OCI-LY3 (cell line): ENCODE measurements around the gene MAGI2.

Experiments
- H2AFZ ChIP-seq: fragments of 200-600, 300-600 bp; shearing (Covaris generic); 2 replicates; pipeline ENCODE4 v1.6.0; 2014; ENCODE audit warnings: antibody characterized with exemption, low read depth, low read length
- H3K27ac ChIP-seq: fragments of 200-600, 300-600 bp; sonication (generic); 2 replicates; pipeline ENCODE4 v1.5.1; 2014; ENCODE audit warnings: mild to moderate bottlenecking, low read length, moderate library complexity, mixed read lengths
- H3K27me3 ChIP-seq: fragments of 200-600, 300-600 bp; sonication (generic); 2 replicates; pipeline ENCODE4 v1.6.1; 2014; ENCODE audit warnings: low read depth, low read length, mixed read lengths
- H3K36me3 ChIP-seq: fragments of 200-600, 300-600 bp; sonication (generic); replicated peaks from 2 replicates; pipeline ENCODE3; 2014; ENCODE audit warnings: low read depth, low read length, mixed read lengths
- H3K4me1 ChIP-seq: fragments of 300-600, 200-600 bp; sonication (generic); 2 replicates; pipeline ENCODE4 v1.6.1; 2014; ENCODE audit warnings: low read length, mixed read lengths
- H3K4me2 ChIP-seq: fragments of 200-600, 300-600 bp; sonication (generic); 2 replicates; pipeline ENCODE4 v1.6.1; 2014; ENCODE audit warnings: low read length, mixed read lengths
- H3K4me3 ChIP-seq: fragments of 300-600, 200-600 bp; sonication (generic); 2 replicates; pipeline ENCODE4 v1.5.1; 2014; ENCODE audit warnings: antibody characterized with exemption, mild to moderate bottlenecking, low read length, moderate library complexity
- H3K79me2 ChIP-seq: fragments of 300-600, 200-600 bp; shearing (Covaris generic); 2 replicates; pipeline ENCODE4 v1.6.1; 2014; ENCODE audit warnings: mild to moderate bottlenecking, low read length, mixed read lengths
- H3K9ac ChIP-seq: fragments of 300-600, 200-600 bp; shearing (Covaris generic); 2 replicates; pipeline ENCODE4 v1.6.0; 2014; ENCODE audit warnings: mild to moderate bottlenecking, low read length, moderate library complexity
- H3K9me3 ChIP-seq: fragments of 200-600, 300-600 bp; shearing (Covaris generic); 2 replicates; pipeline ENCODE4 v1.6.1; 2014; ENCODE audit warnings: low read length, mixed read lengths; ENCODE audit not compliant: insufficient read depth
- H4K20me1 ChIP-seq: fragments of 200-600, 300-600 bp; sonication (generic); 2 replicates; pipeline ENCODE4 v1.6.1; 2016; ENCODE audit warnings: low read length, mixed read lengths; ENCODE audit not compliant: insufficient read depth
- CTCF ChIP-seq: fragments of 200-600, 300-600 bp; sonication (generic); IDR thresholded peaks from 2 replicates; pipeline ENCODE4 v1.5.1; 2014; ENCODE audit warnings: antibody characterized with exemption, low read length, low read depth
- EZH2phosphoT487 ChIP-seq: fragments of 200-600 bp; shearing (Covaris generic); IDR thresholded peaks from 2 replicates; pipeline ENCODE4 v1.6.1; 2018; ENCODE audit warnings: antibody characterized with exemption, mixed run types, low read depth

The MAGI2 gene

DNA sequence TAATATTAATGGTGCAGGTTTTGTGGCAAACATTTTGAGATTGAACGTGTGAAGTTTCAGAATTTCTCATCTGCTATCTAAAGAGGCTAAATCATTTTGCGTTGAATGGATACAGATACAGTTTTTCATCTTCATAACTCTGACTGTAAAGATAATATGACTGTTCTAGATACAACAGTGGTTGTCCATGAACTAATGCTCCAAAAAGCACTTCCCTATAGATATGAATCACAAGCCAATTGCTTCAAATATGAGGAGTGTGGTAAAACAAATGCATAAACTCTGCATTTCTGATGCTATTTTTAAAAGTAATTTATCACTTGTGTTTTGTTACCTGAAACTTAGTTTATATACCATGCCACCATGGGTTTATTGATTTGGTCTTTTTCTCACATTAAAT is 750.1 kb downstream of the MAGI2 start:
- Histone ChIP-seq H3K4me2 (no peak overlapping the region), H3K27me3 (no peaks in the 10 kb centered on the region), H3K79me2 (no peaks in the 10 kb centered on the region), H4K20me1 (no peaks in the 10 kb centered on the region), H3K4me3 (no peak overlapping the region), H2AFZ (no peak overlapping the region), H3K27ac (no peak overlapping the region), H3K9me3 (no peaks in the 10 kb centered on the region), H3K36me3 (no peaks in the 10 kb centered on the region), H3K9ac (no peak overlapping the region), H3K4me1 (no peaks in the 10 kb centered on the region)
- TF ChIP-seq EZH2phosphoT487 (no peak), CTCF (no peak)

GRCh38 chr7:78702770-78703169 is 750.7 kb downstream of the MAGI2 start:
- Histone ChIP-seq H3K79me2 (no peaks in the 10 kb centered on the region), H3K4me1 (no peaks in the 10 kb centered on the region), H3K4me3 (no peak overlapping the region), H3K27me3 (no peaks in the 10 kb centered on the region), H3K9ac (no peak overlapping the region), H3K36me3 (no peaks in the 10 kb centered on the region), H3K4me2 (no peak overlapping the region), H3K9me3 (no peaks in the 10 kb centered on the region), H4K20me1 (no peaks in the 10 kb centered on the region), H3K27ac (no peak overlapping the region), H2AFZ (no peak overlapping the region)
- no peak for TF ChIP-seq EZH2phosphoT487
- no peak for TF ChIP-seq CTCF

DNA sequence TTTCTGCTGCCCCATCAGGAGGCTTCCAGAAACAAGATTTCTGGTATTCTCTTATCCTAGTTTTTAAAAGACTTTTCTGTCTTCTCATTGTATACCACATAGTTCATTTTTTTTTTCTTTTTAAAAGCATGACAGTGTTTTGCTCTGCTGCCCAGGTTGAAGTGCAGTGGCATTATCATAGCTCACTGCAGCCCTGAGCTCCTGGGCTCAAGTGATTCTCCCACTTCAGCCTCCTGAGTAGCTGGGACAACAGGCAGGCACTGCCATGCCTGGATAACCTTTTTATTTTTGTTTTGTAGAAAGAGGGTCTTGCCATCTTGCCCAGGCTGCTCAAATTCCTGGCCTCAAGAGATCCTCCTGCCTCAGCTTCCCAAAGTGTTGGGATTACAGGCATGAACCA is 757.6 kb downstream of the MAGI2 start:
- TF ChIP-seq EZH2phosphoT487 (no peak), CTCF (no peak)
- H3K4me3 ChIP-seq = no peak overlapping the region
- H3K9me3 ChIP-seq = no peaks in the 10 kb centered on the region
- no peaks in the 10 kb centered on the region for H4K20me1 ChIP-seq
- H2AFZ ChIP-seq = no peak overlapping the region
- H3K4me1 ChIP-seq = no peaks in the 10 kb centered on the region
- H3K79me2 ChIP-seq = no peaks in the 10 kb centered on the region
- no peaks in the 10 kb centered on the region for H3K36me3 ChIP-seq
- H3K4me2 ChIP-seq = no peak overlapping the region
- no peak overlapping the region for H3K27ac ChIP-seq
- H3K9ac ChIP-seq = no peak overlapping the region
- H3K27me3 ChIP-seq = no peaks in the 10 kb centered on the region

DNA sequence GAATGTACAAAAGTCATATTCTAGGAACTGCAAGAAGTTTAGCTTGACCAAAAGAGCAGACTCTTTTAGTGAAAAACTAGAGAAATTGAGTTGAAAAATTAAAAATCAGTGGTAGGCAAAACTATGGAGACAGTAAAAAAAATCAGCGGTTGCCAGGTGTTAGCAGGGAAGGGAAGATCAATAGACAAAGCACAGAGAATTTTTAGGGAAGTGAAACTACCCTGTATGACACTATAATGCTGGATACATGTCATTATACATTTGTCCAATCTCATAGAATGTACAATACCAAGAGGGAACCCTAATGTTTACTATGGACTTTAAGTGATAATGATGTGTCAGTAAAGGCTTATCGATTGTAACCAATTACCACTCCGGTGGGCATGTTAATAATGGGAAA is 761.9 kb downstream of the MAGI2 start:
- TF ChIP-seq CTCF (no peak), EZH2phosphoT487 (no peak)
- Histone ChIP-seq H3K4me1 (no peaks in the 10 kb centered on the region), H3K27me3 (no peaks in the 10 kb centered on the region), H3K4me2 (no peak overlapping the region), H3K4me3 (no peak overlapping the region), H3K79me2 (no peaks in the 10 kb centered on the region), H2AFZ (no peak overlapping the region), H3K9ac (no peak overlapping the region), H3K27ac (no peak overlapping the region), H3K36me3 (no peaks in the 10 kb centered on the region), H4K20me1 (no peaks in the 10 kb centered on the region), H3K9me3 (no peaks in the 10 kb centered on the region)
